Upper lobe of right lung (tissue), 1 donor: ENCODE data around the gene YY1. TPM values are rescaled to one million over a fixed set of nuclear protein-coding genes. Genes with fewer than 3 reads are reported as not detected.

ENCODE experiments used
- ATAC-seq: fragments of 200-7000 bp; cut with Tn5 transposase; one replicate; pipeline ENCODE4 v1.9.1; 2020; ENCODE audit warnings: mild to moderate bottlenecking, moderate library complexity
- DNase-seq: peaks from one replicate; pipeline ENCODE4 v3.0.0-alpha.2; 2020
- H3K27ac ChIP-seq: fragments of 200-600 bp; one replicate; pipeline ENCODE4 v1.8.0; 2022
- H3K27me3 ChIP-seq: fragments of 200-600 bp; one replicate; pipeline ENCODE4 v1.8.0; 2022; ENCODE audit warnings: mild to moderate bottlenecking
- H3K36me3 ChIP-seq: fragments of 200-600 bp; one replicate; pipeline ENCODE4 v1.8.0; 2022
- H3K4me1 ChIP-seq: fragments of 200-600 bp; one replicate; pipeline ENCODE4 v1.8.0; 2022
- H3K4me3 ChIP-seq: fragments of 200-600 bp; one replicate; pipeline ENCODE4 v1.8.0; 2022; ENCODE audit warnings: mild to moderate bottlenecking
- H3K9me3 ChIP-seq: fragments of 200-600 bp; one replicate; pipeline ENCODE4 v1.8.0; 2022
- CTCF ChIP-seq: fragments of 200-600 bp; IDR thresholded peaks from one replicate; pipeline ENCODE4 v1.8.0; 2022; ENCODE audit warnings: antibody characterized with exemption
- intact Hi-C: fragments of 100-400 bp; cut with DNase I; formaldehyde crosslinking; loops from one replicate; pipeline ENCODE4 v1.11.0; 2022
- total RNA-seq: library from RNA; stranded (reverse); fragmentation: NEBNext Ultra II Directional; extraction: Animal tissue kit (Norgen Biotek cat#: 25700); gene quantifications from one replicate; pipeline ENCODE4 v1.2.1, GENCODE V29; 2021
- donor health status: DM: no; HTN: yes; CAD: no; lungs with severe emphysema.

YY1 gene
- total RNA-seq, 1 donor from 2014 or later = 69.4 TPM

- no peaks in the 10 kb centered on the region for H3K36me3 ChIP-seq
- intact Hi-C loops = no loop called here
- ATAC-seq (peak; percentile 86), DNase-seq (no peak)
- peaks cover 76% of the 10 kb centered on the region for H3K4me1 ChIP-seq
- no peaks in the 10 kb centered on the region for H3K27me3 ChIP-seq
- peak; percentile 61 for TF ChIP-seq CTCF
- H3K4me3 ChIP-seq = no peak overlapping the region
- no peaks in the 10 kb centered on the region for H3K9me3 ChIP-seq
- H3K27ac ChIP-seq = no peak overlapping the region
These were observed 8.0 kb downstream of the YY1 start for GRCh38 chr14:100246809-100247428.

- no peak for DNase-seq
- H3K27ac ChIP-seq = no peak overlapping the region
- no peak for ATAC-seq
- no peak overlapping the region for H3K4me3 ChIP-seq
- intact Hi-C loops = no loop called here
- TF ChIP-seq CTCF = no peak
- no peaks in the 10 kb centered on the region for H3K9me3 ChIP-seq
- no peaks in the 10 kb centered on the region for H3K36me3 ChIP-seq
- H3K27me3 ChIP-seq = no peaks in the 10 kb centered on the region
- H3K4me1 ChIP-seq = peaks cover 58% of the 10 kb centered on the region
These were observed 12.0 kb downstream of the YY1 start for GRCh38 chr14:100250732-100251465.

GRCh38 chr14:100252684-100253083 is 13.7 kb downstream of the YY1 start:
- TF ChIP-seq CTCF = no peak
- no peaks in the 10 kb centered on the region for H3K27me3 ChIP-seq
- H3K4me3 ChIP-seq = no peak overlapping the region
- no peaks in the 10 kb centered on the region for H3K36me3 ChIP-seq
- ATAC-seq (no peak), DNase-seq (no peak)
- no peaks in the 10 kb centered on the region for H3K9me3 ChIP-seq
- H3K27ac ChIP-seq = no peak overlapping the region
- intact Hi-C loops = no loop called here
- peaks cover 50% of the 10 kb centered on the region for H3K4me1 ChIP-seq

- H3K27me3 ChIP-seq = no peaks in the 10 kb centered on the region
- TF ChIP-seq CTCF = no peak
- ATAC-seq (no peak), DNase-seq (no peak)
- H3K4me1 ChIP-seq = peaks cover 50% of the 10 kb centered on the region
- no peak overlapping the region for H3K4me3 ChIP-seq
- H3K27ac ChIP-seq = no peak overlapping the region
- no peaks in the 10 kb centered on the region for H3K36me3 ChIP-seq
- intact Hi-C loops = no loop called here
- H3K9me3 ChIP-seq = no peaks in the 10 kb centered on the region
These were observed 17.5 kb downstream of the YY1 start for GRCh38 chr14:100256339-100256895.

GRCh38 chr14:100261621-100262020 is 22.7 kb downstream of the YY1 start:
- no peak for DNase-seq
- H3K9me3 ChIP-seq = no peaks in the 10 kb centered on the region
- peaks cover 29% of the 10 kb centered on the region for H3K36me3 ChIP-seq
- H3K4me3 ChIP-seq = no peak overlapping the region
- no peak for TF ChIP-seq CTCF
- intact Hi-C loops = no loop called here
- ATAC-seq = no peak
- peaks cover 43% of the 10 kb centered on the region for H3K4me1 ChIP-seq
- no peaks in the 10 kb centered on the region for H3K27me3 ChIP-seq
- H3K27ac ChIP-seq = peak overlapping the region; percentile 30
